HG03280 (cell line): Measurements from ENCODE around the gene GPC6.

ENCODE experiments used
- ATAC-seq: cut with Tn5 transposase; IDR thresholded peaks from one replicate; pipeline ENCODE4 v1.9.1; 2021; ENCODE audit warnings: mild to moderate bottlenecking, moderate library complexity; ENCODE audit not compliant: unreplicated experiment

The GPC6 gene

DNA sequence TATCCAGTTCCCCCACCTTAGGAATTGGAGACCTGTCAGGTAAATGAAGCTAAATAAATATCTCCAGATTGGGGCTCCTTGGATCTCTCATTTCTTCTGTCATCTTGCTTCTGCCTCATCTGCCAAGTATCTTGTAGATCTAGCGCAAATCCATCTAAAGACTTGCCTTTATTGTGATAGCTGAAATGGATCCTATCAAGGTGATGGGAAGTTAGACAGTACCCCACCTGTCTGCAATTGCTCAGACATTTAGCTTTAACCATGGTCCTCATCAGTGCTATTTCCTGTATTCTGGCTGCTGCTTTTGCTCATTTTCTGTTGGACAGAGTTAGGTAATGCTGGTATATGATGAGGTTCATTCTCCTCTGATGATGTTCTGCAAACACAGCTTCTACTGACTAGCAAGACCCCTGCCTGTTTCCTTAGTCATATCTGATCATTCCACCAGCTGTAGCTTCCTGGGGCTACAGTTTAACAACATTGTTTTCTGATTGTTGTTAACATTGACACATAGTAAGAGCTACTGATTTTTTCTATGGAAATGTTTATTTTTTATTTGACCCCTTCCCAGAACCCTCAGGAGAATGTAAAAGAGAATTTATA is 912.9 kb downstream of the GPC6 start:
- ATAC-seq: no peak

DNA sequence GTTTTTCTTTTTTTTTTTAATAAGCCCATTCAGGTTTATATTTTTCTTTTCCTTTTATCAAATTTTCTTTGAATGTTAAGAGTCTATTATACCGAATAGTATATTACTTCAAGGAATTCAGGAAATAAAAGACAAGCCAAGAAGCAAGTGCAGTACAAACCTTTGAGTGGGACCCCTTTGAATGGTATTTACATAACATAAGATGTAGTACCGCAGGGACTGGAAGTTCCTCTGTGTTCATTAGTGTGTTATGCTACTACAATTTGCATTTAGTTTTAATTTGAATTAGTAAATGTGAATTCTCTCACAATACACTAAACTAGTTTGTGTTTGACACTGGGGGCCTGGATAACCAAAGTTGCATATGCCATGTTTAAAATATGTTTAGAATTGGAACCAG is 913.4 kb downstream of the GPC6 start:
- ATAC-seq: no peak

DNA sequence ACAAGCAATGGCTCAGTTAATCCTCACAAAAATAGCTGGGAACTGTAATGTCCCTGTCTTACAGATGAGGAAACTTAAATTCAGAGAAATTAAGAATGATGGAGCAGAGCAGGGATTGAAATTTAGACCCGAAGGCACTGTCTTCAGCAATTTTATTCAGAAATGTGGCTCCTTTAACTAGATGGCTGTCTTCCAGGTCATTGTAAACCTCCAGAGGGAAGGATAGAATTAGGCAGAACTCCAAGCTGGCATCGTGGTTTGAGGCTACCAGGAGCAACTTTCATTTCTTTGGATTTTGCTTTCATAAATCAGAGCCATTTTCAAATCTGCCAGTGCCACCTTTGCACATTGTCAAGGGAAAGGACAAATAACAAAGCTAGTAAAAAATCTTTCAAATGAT is 913.9 kb downstream of the GPC6 start:
- no peak for ATAC-seq

DNA sequence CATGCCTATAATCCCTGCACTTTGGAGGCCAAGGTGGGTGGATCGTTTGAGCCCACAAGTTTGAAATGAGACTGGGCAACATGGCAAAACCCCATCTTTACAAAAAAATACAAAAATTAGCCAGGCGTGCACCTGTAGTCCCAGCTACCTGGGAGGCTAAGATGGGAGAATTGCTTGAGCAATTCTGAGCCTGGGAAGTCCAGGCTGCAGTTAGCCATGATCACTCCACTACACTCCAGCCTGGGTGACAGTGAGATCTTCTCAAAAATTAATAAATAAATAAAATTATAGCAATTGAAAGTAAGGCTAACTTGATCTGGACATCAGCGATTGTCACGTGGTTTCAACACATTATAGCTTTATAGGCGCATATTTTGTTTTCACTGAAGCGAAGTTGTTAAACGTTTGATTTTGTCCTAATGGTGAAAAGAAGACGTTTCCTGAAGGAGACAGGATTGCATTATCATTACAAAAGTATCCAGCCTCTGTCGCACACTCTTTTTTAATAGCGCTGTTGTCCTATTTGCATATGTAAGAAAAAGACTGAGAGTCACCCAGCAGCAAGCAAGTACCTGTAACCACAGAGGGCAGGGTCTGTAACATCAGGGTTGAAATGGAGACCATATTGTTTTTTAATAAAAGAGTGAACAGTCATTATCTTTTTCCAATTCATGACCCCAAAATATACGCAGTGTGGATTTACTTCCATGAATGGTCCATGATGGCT is 917.2 kb downstream of the GPC6 start:
- ATAC-seq: no peak

DNA sequence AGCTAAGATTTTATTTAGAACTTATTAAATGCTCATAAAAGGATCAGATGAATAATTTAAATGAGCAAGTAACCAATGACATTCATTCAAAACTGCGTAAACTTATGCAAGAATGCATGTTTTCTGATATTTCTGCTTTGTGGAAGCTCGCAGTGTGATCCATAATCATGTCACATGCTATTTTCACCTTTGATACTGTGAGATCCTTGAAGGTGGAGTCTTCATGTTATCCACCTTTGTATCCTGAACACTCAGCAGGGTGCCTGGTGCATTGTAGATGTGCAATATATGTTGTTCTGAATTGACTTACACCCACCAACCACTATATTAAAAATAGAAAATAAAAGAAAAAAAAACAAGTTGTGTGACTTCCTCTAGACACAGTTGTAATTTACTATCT is 919.4 kb downstream of the GPC6 start:
- no peak for ATAC-seq

DNA sequence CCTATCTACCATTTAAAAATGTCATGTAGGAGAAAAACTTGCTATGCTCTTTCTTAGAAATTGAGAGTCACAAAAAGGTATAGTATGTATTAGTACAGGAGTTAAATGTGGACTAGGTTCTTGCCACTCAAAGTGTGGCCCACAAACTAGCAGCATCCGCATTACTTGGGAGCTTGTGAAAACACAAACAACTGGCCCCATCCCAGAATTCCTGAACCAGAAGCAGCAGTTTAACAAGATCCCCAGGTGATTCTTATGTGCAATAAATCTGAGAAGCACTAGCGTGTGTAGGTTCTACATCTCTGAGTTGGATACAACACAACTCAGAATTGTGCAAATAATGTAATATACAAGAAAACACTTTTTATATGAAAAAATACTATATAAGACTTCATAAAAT is 927.0 kb downstream of the GPC6 start:
- no peak for ATAC-seq

DNA sequence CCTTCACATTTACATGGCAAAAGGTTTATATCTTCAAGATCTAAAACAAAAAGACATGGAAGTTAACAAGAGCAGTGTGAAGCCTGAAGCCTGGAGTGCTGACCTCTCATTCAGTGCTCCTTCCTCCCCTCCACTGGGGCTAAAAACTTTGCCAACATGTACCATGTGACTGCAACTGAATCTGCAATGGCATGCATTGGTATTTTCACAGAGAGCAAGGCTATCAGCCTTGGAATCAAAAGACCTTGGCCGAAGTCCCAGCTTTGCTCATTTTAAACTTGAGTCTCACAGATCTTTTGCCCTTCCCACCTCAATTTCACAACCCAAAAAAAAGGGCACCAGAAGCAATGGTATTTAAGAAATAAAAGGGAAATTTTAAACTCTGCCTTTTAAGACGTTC is 927.8 kb downstream of the GPC6 start:
- no peak for ATAC-seq

DNA sequence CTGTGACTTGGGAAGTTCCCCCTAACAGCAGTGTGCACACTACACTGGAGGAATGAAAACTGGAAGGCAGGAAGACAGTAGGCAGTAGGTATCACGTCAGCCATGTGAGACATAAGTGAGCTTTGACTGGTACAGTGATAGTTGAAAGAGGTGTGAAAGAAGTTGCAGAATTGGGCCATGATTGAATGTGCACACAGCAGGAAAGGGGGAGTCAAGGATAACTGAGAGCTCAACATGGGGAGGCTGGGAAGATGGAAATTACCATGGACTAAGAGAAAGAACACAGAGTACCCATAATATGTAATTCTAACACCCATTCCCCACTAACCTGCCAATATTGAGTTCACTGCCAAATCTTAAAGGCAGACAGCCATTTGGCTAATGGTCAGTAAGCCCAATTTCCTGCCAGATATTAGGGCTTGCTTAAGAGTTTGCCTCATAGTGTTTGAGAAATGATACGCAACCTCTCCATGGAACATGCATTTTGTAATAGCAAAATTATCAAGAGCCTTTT is 931.2 kb downstream of the GPC6 start:
- no peak for ATAC-seq

DNA sequence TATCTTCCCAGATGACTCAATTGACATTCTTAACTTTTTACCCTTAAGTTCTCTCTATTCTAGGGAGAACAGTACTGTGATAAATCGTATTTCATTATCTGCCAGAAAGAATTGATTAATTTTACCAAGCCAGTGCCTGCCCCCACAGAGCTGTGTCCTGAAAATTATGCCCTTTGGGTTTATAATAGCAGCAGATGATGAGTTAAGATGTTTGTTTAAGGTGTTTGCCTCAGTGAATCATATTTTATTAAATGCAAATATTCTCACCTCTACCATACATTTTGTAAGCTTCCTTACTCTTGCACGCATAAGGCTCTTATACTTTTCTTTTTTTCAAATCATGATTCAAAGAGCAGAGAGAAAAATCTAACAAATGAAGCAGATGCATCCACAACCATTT is 934.3 kb downstream of the GPC6 start:
- ATAC-seq: no peak

DNA sequence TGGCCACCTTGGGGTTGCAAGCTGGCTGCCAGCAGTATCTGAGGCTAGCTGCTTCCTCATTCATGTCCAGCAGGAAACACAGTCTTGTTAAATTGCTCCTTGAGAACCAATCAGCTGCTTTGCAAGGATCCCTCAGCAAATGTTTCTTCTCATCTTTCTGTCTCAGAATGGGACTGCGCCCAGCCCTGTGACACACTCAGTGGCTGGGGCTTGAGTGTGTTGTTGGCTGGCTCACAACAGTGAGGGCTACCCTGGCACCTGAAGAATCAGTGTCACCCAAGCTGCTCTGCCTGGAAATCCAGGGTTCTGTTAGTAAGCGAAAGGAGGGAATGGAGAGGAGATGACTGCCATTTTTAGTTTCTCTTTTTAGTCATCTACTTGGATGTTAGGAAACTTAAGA is 935.7 kb downstream of the GPC6 start:
- ATAC-seq: no peak

DNA sequence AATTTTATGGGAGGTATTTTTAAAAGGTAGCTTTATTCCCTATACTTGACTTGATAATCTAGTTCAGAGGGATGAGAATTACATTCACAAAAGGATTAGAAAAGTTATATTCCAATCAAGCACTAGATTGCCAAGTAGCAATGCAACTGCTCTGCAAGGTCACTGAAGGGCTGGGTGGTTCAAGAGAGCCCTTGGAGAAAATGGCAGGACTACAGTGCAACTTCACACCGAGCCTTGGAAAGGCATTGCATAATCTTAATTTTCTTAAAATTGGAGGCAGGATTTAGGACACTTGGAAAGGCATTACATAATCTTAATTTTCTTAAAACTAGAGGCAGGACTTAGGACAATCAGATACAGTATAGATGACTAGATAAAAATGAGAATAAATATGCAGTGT is 936.9 kb downstream of the GPC6 start:
- no peak for ATAC-seq

DNA sequence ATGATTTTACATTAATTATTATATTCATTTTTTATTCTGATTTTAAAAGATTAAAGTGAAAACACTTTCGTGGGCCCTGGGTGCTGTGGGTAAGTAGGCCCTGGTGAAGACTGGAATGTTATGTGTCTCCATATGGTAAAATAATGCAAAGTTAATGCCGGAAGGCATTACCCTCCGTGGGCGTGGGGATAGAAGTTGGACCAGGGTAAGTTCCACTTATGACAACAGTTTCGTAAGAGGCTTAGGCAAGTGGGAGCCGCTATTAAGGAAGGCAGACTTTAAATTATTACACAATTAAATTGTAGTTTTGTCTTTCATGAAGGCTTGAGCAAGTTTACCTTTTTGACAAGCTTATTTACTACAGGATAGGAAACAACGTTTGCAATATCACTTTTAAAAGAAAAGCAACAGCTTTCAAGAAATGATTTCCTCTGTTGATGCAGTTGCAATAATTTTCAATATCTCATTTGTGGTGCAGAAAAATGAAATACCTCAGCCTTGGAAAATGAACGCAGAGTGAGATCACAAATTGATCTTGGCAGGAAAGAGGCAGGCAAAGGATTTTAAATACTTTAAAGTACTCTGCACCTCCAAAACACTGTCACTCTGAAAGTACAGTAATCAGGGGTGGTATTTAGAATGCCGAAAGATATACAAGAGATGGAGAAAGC is 942.3 kb downstream of the GPC6 start:
- ATAC-seq: no peak

DNA sequence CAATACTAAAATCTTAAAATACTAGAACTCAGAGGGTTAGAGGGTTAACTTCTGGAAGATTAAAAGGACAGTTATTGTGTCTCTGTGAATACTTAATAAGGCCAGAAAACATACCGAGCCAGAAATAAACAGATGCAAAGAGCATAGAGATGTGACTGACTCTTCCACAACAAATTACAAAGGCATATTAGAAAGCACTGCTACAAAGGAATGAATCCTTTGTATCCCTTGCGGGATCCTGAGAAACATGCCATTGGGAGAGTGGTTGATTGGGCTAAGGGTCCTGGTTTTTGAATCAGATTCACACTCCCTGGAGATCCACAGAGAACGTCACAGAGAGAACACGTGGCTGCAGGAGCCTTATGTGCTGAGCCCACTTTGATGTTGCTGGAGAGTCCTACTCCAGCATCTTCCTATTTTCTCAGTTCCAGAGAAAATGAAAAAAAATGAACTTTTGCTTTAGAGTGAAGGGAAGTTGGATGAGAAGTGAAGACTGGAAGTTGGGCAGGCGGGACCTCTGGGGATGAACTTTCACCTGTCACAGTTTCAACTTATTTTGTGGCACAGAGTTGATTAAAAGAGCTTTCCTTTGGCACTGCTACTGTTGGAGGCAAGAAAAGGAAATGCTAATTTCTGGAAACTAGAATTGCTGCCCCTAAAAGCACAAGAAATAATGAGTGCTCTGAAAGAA is 943.0 kb downstream of the GPC6 start:
- ATAC-seq: no peak

DNA sequence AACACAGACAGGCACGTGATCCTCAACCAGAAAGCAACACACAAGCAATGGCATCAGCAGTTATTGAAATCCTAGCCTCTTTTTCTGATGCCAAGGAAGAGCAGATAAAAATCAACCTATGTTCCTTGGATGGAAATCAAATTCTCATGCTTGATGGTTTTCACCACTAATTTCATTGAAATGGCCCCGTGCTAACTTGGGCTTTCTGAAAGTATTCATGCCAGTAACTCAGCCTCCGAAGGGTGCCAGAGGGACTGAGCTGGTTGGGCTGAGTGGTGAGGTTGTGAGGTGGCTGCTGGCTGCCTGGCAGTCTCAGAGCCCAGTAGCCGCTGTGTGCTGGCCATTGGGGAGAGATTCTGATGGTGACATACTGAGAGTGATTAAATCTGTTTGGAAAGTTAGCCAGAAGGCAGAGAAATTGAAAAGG is 943.6 kb downstream of the GPC6 start:
- no peak for ATAC-seq

DNA sequence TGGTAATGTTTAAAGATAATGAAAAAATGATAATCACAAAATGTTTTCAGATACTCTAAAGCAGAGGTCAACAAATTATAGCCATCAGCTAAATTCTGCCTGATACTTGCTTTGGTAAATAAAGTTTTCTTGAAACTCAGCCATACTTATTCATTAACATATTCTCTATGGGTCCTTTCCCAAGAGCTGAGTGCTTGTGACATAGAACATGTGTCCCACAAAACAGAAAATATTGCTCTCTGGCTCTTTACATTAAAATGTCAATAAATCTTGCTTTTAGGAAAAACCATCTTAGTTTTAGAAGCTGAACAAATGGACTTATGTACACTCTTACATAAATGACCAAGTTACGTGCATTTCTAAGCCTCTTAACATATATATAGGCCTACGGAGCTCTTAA is 945.8 kb downstream of the GPC6 start:
- ATAC-seq: no peak

DNA sequence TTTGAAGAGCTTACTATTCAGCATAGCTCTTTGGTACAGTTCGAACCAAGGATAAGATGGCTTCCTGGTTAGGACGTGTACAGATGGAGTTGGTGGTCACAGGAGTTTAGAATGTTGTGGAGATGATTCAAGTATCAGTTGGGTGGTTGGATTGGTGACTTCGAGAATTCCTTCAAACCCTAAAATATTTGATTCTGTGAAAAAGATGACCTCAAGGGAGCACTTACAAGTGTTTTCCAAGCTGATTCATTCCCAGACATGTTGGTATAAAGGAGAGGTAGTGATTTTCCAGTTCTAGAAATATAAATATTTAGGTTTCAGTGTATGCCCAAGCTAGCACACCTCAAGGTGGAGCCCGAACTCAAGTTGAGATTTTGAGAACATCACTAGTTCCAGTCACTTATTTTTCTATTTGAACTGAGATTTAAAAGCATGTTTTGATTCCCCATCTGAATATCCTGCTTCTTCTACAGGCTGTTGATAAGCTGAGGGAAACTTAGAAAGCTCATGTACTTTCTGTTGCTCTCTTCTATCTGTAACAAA is 946.8 kb downstream of the GPC6 start:
- no peak for ATAC-seq

DNA sequence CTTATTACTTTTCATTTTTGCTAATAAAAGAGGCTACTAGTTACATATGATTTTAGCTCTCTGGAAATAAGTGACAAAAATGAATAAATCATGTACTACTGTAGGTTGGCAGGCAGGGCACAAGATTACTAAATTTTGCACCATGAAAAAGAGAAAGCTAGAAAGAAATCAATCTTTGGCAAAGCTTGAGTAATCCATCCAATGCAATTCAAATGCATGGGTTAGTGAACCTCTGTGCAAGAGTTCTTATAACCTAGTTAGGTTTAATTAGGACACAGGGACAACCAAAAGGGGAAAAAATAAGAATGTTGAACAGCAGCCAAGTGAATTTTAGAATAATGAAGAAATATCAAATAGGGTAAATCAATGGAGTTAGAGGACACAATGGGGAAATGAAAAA is 947.4 kb downstream of the GPC6 start:
- ATAC-seq: no peak

DNA sequence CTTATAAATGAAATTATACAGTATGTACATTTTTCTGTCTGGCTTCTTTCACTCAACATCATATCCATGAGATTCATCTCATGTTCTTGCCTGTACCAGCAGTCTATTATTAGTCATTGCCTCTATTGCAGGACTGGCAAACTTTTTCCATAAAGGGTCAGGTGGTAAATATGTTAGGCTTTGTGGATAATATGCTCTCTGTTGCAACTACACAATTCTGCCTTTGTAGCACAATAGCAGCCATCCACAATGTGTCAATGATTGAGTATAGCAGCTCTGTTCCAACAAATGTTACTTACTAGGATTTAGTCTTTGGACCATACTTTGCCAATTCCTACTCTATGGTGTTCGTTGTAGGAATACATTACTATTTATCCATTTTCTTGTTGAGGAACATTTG is 948.5 kb downstream of the GPC6 start:
- no peak for ATAC-seq

DNA sequence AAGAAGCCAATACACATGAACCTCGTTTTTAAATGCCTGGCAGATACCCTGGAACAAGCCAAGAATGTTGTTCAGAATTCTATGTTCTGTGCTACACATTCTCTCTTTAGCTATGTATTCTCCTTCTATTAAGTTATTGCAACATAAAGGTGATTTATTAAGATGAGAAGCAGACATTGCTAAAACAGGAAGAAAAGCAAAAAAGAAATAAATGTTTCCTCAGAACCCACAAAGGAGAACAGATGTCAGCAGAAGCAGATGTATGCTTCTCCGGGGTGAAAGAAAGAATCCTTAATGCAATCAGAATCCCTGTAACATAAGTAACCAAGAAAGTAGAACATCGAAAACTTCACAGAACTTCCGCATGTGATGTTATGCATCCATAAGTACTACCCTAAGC is 950.0 kb downstream of the GPC6 start:
- ATAC-seq: no peak

DNA sequence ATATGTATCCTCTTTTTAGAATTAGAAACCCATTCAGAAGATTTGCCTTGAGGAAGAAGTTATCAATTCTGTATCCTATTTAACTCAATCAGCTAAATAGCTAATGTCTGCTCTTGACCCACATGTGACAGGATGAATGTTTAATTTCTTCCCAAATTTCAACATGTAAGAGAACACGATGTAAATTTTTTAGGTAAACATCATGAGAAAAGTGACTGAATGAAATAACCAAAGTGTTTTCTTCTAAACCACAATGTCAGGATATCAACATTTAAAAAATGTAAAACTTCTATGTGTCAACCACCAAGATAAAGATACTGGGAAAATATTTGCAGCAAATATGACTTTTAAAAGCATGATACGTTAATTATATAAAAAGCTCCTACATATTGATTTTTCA is 950.4 kb downstream of the GPC6 start:
- no peak for ATAC-seq

DNA sequence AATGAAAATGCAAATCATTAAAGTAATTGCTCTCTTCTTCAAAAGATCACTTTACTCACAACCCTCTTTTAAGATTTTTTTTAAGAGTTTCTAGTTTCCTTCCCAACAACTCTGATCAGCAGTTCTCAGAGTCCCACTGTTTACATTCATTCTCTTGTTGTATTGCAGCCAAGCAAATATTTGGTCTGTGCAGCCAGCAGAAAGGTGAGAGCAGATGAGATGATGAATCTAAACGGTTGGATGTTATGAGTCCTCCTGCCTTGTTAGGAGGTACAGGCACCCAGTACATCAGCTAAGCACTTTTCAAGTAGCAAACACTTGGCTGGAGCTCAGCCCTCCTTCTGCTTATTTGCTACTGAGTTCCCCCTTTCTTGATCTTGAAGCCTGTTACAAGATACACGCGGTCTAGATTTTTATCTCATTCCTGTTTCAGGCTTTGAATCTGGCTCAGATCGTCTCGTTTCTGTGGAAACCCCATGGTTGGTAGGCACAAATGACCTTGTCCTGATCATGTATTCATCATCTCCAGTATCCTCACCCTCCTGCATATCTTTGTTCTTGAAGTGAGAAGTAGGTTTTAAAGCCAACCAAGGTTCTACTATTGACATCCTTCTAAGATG is 952.1 kb downstream of the GPC6 start:
- ATAC-seq: no peak
